HG02973 (cell line): ENCODE data around the gene CELF2.

Experiments
- ATAC-seq: cut with Tn5 transposase; IDR thresholded peaks from one replicate; pipeline ENCODE4 v1.9.1; 2021; ENCODE audit warnings: moderate library complexity; ENCODE audit not compliant: unreplicated experiment

The CELF2 gene

GRCh38 chr10:11317936-11318670 lies 300.4 kb downstream of the CELF2 start:
- no peak for ATAC-seq

GRCh38 chr10:11318826-11319598 lies 301.3 kb downstream of the CELF2 start:
- no peak for ATAC-seq

- no peak for ATAC-seq
These were observed 302.4 kb downstream of the CELF2 start for GRCh38 chr10:11319990-11320602.

GRCh38 chr10:11320809-11321520 lies 303.3 kb downstream of the CELF2 start:
- no peak for ATAC-seq

GRCh38 chr10:11322698-11323097 lies 305.0 kb downstream of the CELF2 start:
- ATAC-seq, result no peak

- ATAC-seq, result no peak
These were observed 307.2 kb downstream of the CELF2 start for GRCh38 chr10:11324761-11325321.

GRCh38 chr10:11325817-11326216 lies 308.1 kb downstream of the CELF2 start:
- ATAC-seq, result no peak

- no peak for ATAC-seq
These were observed 308.6 kb downstream of the CELF2 start for GRCh38 chr10:11326241-11326640.

- ATAC-seq, result no peak
These were observed 309.4 kb downstream of the CELF2 start for GRCh38 chr10:11326913-11327616.

GRCh38 chr10:11328264-11329061 lies 310.8 kb downstream of the CELF2 start:
- no peak for ATAC-seq

GRCh38 chr10:11329062-11329673 lies 311.5 kb downstream of the CELF2 start:
- no peak for ATAC-seq

- ATAC-seq, result no peak
These were observed 312.8 kb downstream of the CELF2 start for GRCh38 chr10:11330383-11331045.

GRCh38 chr10:11331046-11331577 lies 313.4 kb downstream of the CELF2 start:
- ATAC-seq, result no peak

GRCh38 chr10:11331726-11332125 lies 314.1 kb downstream of the CELF2 start:
- ATAC-seq, result no peak

GRCh38 chr10:11332846-11333245 lies 315.2 kb downstream of the CELF2 start:
- ATAC-seq, result no peak

- no peak for ATAC-seq
These were observed 316.8 kb downstream of the CELF2 start for GRCh38 chr10:11334436-11334835.

GRCh38 chr10:11335167-11335652 lies 317.5 kb downstream of the CELF2 start:
- ATAC-seq, result no peak

GRCh38 chr10:11335881-11336430 lies 318.3 kb downstream of the CELF2 start:
- no peak for ATAC-seq
